Measurements from ENCODE around the gene RNGTT.

- no peak for TF ChIP-seq POLR2AphosphoS5 (IDR thresholded peaks at IDR 0.05; ENCODE audit: low read depth, low read length)
- no peak for TF ChIP-seq REST (IDR thresholded peaks at IDR 0.05; ENCODE audit: insufficient read depth in 1 of 2, low read depth in 2 of 2, low read length in 2 of 2)
- TF ChIP-seq TAF1 (IDR thresholded peaks at IDR 0.05; ENCODE audit: borderline replicate concordance, insufficient read depth, low read length): no peak
Observed at GRCh38 chr6:88804701-88805100, 158.7 kb downstream of the RNGTT start.
